Ishikawa (cell line): ENCODE data around the gene CRABP1.

Experiments
- CEBPB ChIP-seq: IDR thresholded peaks from 2 replicates; pipeline ENCODE4 v1.6.1; 2012
- CREB1 ChIP-seq: IDR thresholded peaks from 2 replicates; pipeline ENCODE4 v1.6.1; 2012; ENCODE audit warnings: low read depth
- EGR1 ChIP-seq: IDR thresholded peaks from 2 replicates; pipeline ENCODE4 v1.6.1; 2012
- EP300 ChIP-seq: IDR thresholded peaks from 2 replicates; pipeline ENCODE4 v1.6.1; 2012; ENCODE audit warnings: borderline replicate concordance
- FOXM1 ChIP-seq: IDR thresholded peaks from 2 replicates; pipeline ENCODE4 v1.6.1; 2012; ENCODE audit warnings: low read depth, borderline replicate concordance
- MAX ChIP-seq: IDR thresholded peaks from 2 replicates; pipeline ENCODE4 v1.6.1; 2012
- NFIC ChIP-seq: IDR thresholded peaks from 2 replicates; pipeline ENCODE4 v1.6.1; 2012
- RAD21 ChIP-seq: IDR thresholded peaks from 2 replicates; pipeline ENCODE4 v1.6.1; 2012; ENCODE audit warnings: low read depth
- REST ChIP-seq: IDR thresholded peaks from 2 replicates; pipeline ENCODE4 v1.6.1; 2012; ENCODE audit warnings: low read depth, mild to moderate bottlenecking
- TAF1 ChIP-seq: IDR thresholded peaks from 2 replicates; pipeline ENCODE4 v1.6.1; 2012; ENCODE audit warnings: low read depth, mild to moderate bottlenecking
- TCF12 ChIP-seq: IDR thresholded peaks from 2 replicates; pipeline ENCODE4 v1.6.1; 2012; ENCODE audit warnings: low read depth
- TEAD4 ChIP-seq: IDR thresholded peaks from 2 replicates; pipeline ENCODE4 v1.6.1; 2012
- USF1 ChIP-seq: IDR thresholded peaks from 2 replicates; pipeline ENCODE4 v1.6.1; 2012
- YY1 ChIP-seq: IDR thresholded peaks from 2 replicates; pipeline ENCODE4 v1.6.1; 2012; ENCODE audit warnings: low read depth
- ZBTB7A ChIP-seq: IDR thresholded peaks from 2 replicates; pipeline ENCODE4 v1.6.1; 2012; ENCODE audit warnings: low read depth

CRABP1 gene

GRCh38 chr15:78340231-78341056, at the start of gene CRABP1:
Gene CRABP1 (plus strand): TSS chr15:78340353. CDS start chr15:78340429, 76 bp downstream.
- TF ChIP-seq NFIC (no peak), ZBTB7A (0 out of 2 replicates have a peak, but pooled peaks have one; percentile 16), MAX (0 out of 2 replicates have a peak, but pooled peaks have one; percentile 5)

GRCh38 chr15:78291052-78291451, 49.1 kb upstream of the CRABP1 start:
- TF ChIP-seq EGR1 (no peak), TCF12 (no peak)

- TF ChIP-seq FOXM1 (no peak), USF1 (no peak), REST (no peak), TEAD4 (no peak), EP300 (no peak), TAF1 (no peak), MAX (no peak), YY1 (no peak), NFIC (no peak)
Observed at GRCh38 chr15:78291698-78292097, 48.5 kb upstream of the CRABP1 start.

GRCh38 chr15:78292219-78292618, 47.9 kb upstream of the CRABP1 start:
- TF ChIP-seq ZBTB7A (no peak), CEBPB (no peak), YY1 (no peak), EGR1 (no peak), TCF12 (no peak), USF1 (no peak), TEAD4 (no peak), FOXM1 (no peak), RAD21 (no peak), REST (no peak)

GRCh38 chr15:78299101-78299930, 40.8 kb upstream of the CRABP1 start, which contains the start of gene SKIC8:
Gene SKIC8 (minus strand): TSS chr15:78299609. CDS start chr15:78295686, 3,923 bp downstream.
- TF ChIP-seq TAF1 (peak; percentile 87), FOXM1 (no peak), ZBTB7A (no peak), RAD21 (no peak), REST (peak; percentile 28; the same call in 1 of the 2 replicates), EP300 (no peak), NFIC (0 out of 2 replicates have a peak, but pooled peaks have one; percentile 41), CREB1 (peak; percentile 94), YY1 (peak; percentile 85), TCF12 (peak; percentile 21; the same call in 1 of the 2 replicates), USF1 (0 out of 2 replicates have a peak, but pooled peaks have one; percentile 28), CEBPB (peak; percentile 77), TEAD4 (0 out of 2 replicates have a peak, but pooled peaks have one; percentile 19), EGR1 (peak; percentile 18; the same call in 1 of the 2 replicates), MAX (peak; percentile 78)
